HEK293T (cell line): ENCODE data around the gene SLC6A19.

Source experiments
- CTCF ChIA-PET: fragments of 350-600 bp; formaldehyde crosslinking; extraction: SDS; loops from one replicate; lab custom pipeline; 2021; ENCODE audit warnings: antibody characterized with exemption, inconsistent platforms; lab: Yijun Ruan, JAX
- POLR2A ChIA-PET: fragments of 350-600 bp; formaldehyde crosslinking; extraction: SDS; loops from one replicate; lab custom pipeline; 2020; ENCODE audit warnings: antibody characterized with exemption, inconsistent platforms; lab: Yijun Ruan, JAX
- DNase-seq: peaks from one replicate; pipeline ENCODE4 v3.0.0; 2012; ENCODE audit warnings: mixed read lengths; ENCODE audit errors: extremely low spot score
- ARNT ChIP-seq: fragments of 450-650 bp; IDR thresholded peaks from 2 replicates; pipeline ENCODE4 v1.6.1; 2017; ENCODE audit warnings: mild to moderate bottlenecking
- BHLHE40 ChIP-seq: fragments of 450-650 bp; IDR thresholded peaks from 2 replicates; pipeline ENCODE4 v1.6.1; 2016; ENCODE audit warnings: mild to moderate bottlenecking, moderate library complexity, borderline replicate concordance
- CTBP1 ChIP-seq: fragments of 450-650 bp; IDR thresholded peaks from 2 replicates; pipeline ENCODE4 v1.6.1; 2016; ENCODE audit warnings: borderline replicate concordance
- ELF4 ChIP-seq: fragments of 450-650 bp; IDR thresholded peaks from 2 replicates; pipeline ENCODE4 v1.6.1; 2017; ENCODE audit warnings: antibody characterized with exemption
- FOXA1 ChIP-seq: fragments of 450-650 bp; IDR thresholded peaks from 2 replicates; pipeline ENCODE4 v1.6.1; 2016; ENCODE audit warnings: mild to moderate bottlenecking
- FOXK2 ChIP-seq: fragments of 450-650 bp; IDR thresholded peaks from 2 replicates; pipeline ENCODE4 v1.6.1; 2016; ENCODE audit warnings: mild to moderate bottlenecking
- FOXM1 ChIP-seq: fragments of 450-650 bp; IDR thresholded peaks from 2 replicates; pipeline ENCODE4 v1.6.1; 2017; ENCODE audit warnings: mild to moderate bottlenecking, borderline replicate concordance
- HDGF ChIP-seq: fragments of 450-650 bp; IDR thresholded peaks from 2 replicates; pipeline ENCODE4 v1.6.1; 2017; ENCODE audit warnings: antibody characterized with exemption, borderline replicate concordance
- L3MBTL2 ChIP-seq: fragments of 450-650 bp; conservative IDR thresholded peaks from 2 replicates; pipeline ENCODE4 v1.6.1; 2016; ENCODE audit warnings: mild to moderate bottlenecking
- LEF1 ChIP-seq: fragments of 450-650 bp; IDR thresholded peaks from 2 replicates; pipeline ENCODE4 v1.6.1; 2017; ENCODE audit warnings: mild to moderate bottlenecking, borderline replicate concordance
- NFRKB ChIP-seq: fragments of 450-650 bp; IDR thresholded peaks from 2 replicates; pipeline ENCODE4 v1.6.1; 2016; ENCODE audit warnings: mild to moderate bottlenecking, moderate library complexity
- PKNOX1 ChIP-seq: fragments of 450-650 bp; IDR thresholded peaks from 2 replicates; pipeline ENCODE4 v1.6.1; 2016
- SP1 ChIP-seq: fragments of 450-650 bp; IDR thresholded peaks from 2 replicates; pipeline ENCODE4 v1.6.1; 2017
- SUZ12 ChIP-seq: fragments of 450-650 bp; IDR thresholded peaks from 2 replicates; pipeline ENCODE4 v1.6.1; 2016; ENCODE audit warnings: mild to moderate bottlenecking
- TARDBP ChIP-seq: fragments of 450-650 bp; IDR thresholded peaks from 2 replicates; pipeline ENCODE4 v1.6.1; 2016
- ZNF384 ChIP-seq: fragments of 450-650 bp; IDR thresholded peaks from 2 replicates; pipeline ENCODE4 v1.6.1; 2016

Gene SLC6A19

DNA sequence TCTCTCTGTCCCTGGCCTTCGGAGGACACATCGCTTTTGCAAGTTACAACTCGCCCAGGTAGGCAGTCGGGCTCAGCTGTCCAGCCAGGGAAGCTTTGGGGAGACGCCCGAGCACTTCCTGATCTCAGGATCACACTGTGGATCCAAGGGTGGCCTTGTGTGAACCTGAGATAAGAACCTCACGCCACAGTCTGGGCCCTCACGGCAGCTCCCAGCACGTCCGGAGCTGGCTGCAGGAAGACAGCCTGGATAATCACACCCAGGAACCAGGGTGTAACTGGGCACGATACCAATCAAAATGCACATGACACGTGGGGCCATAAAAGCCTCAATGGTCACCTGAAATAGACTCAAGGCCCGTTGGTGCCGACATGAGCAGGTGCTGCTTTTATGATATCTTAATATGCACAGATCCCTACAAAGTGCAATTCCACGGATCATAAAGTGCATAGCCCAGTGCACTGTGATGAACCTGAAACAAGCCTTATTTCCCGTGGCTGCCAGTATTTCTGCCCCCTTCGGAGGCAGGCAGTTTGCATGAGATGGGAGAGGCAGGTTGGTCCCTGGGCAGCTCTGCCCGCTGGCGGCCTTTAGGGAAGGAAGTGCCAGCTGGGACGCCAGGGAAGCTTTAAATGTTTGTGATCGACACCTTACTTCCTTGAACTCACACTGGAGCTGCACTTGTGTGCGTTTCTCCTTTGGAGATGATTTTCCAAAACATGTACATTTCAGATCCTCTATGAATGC lies 38.3 kb downstream of the SLC6A19 start:
- POLR2A ChIA-PET: no interaction called here
- CTCF ChIA-PET: no interaction called here
- DNase-seq: no peak
- TF ChIP-seq L3MBTL2 (no peak), FOXA1 (no peak), ARNT (no peak), BHLHE40 (no peak), PKNOX1 (no peak), HDGF (no peak), TARDBP (no peak)

- DNase-seq: no peak
- TF ChIP-seq FOXM1 (no peak), CTBP1 (no peak), SUZ12 (no peak), TARDBP (no peak), HDGF (no peak)
- POLR2A ChIA-PET: no interaction called here
- CTCF ChIA-PET: no interaction called here
Observed at GRCh38 chr5:1240496-1241260, 39.3 kb downstream of the SLC6A19 start.

DNA sequence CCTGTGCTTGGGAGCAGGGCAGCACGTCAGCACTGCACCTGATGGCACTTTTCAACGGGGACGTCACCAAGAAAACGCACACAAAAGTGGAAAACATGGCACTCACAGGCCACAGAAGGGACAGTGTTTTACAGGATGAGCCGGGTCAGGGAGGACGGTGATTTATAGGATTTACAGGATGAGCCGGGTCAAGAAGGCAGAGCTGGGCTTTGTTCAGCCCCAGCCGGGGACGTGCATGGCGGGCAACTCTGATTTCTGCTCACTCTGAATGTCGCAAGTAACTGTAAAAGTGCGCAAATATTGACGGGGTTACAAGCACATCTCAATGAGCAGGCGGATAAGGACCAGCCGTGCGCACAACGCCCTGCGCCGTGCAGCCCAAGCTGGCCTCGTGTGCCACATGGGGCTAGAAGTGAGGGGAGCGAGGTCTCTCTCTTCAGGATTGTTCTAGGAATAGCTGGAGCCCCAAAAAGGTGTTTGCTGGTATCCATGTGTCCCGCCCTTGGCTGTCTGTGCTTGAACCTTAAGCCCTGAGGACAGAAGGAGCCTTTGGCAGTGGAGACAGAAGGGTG lies 40.2 kb downstream of the SLC6A19 start:
- POLR2A ChIA-PET: no interaction called here

DNA sequence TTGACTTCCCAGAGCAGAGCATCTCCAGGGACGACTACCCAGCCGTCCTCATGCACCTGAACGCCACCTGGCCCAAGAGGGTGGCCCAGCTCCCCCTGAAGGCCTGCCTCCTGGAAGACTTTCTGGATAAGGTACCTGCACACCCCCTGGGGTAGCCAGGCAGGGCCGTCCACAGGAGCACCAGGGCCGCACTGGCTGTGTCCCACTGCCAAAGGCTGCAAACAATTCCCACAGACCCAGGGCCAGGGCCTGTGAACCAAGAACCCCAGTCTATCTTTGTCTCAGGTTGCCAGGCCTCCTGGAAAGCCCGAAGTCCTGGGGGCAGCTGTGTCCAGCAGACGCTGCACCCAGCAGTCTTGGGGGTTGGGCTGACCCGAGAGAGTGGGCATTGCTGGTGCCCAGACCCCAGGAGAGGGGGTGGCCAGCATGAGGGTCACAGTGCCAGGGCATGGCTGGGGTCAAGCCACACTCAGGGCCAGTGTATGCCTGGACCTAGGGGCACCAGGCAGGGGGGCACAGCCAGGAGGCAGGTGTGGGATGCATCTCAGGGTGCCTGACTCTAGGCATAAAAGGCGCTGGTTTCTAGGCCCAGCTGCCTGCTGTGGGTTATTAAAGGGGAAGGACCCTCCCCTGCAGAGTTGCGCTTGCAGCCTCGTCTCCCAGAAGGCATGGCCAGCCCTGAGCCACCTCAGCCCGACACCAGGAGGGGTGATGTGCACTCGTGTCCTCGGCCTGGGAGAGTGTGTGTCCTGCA lies 41.5 kb downstream of the SLC6A19 start:
- ChIA-PET CTCF (no interaction called here), POLR2A (no interaction called here)
- DNase-seq: no peak
- TF ChIP-seq FOXM1: no peak
- no peak for TF ChIP-seq BHLHE40
- no peak for TF ChIP-seq CTBP1
- TF ChIP-seq NFRKB: no peak
- no peak for TF ChIP-seq ZNF384
- TF ChIP-seq SP1: no peak
- TF ChIP-seq ARNT: no peak
- no peak for TF ChIP-seq SUZ12
- no peak for TF ChIP-seq HDGF

More for the DNA sequence above, 40.2 kb downstream of the SLC6A19 start:
- TF ChIP-seq NFRKB: no peak
- no peak for TF ChIP-seq ELF4
- TF ChIP-seq SP1: no peak
- TF ChIP-seq TARDBP: no peak
- TF ChIP-seq SUZ12: no peak
- no peak for TF ChIP-seq CTBP1
- TF ChIP-seq LEF1: no peak
- TF ChIP-seq FOXM1: no peak
- TF ChIP-seq ZNF384: no peak
- no peak for TF ChIP-seq BHLHE40
- TF ChIP-seq ARNT: no peak
- TF ChIP-seq HDGF: no peak
- TF ChIP-seq FOXA1: no peak
- CTCF ChIA-PET: interaction anchor here (0.5 kb wide), 1 partner anchor 590 kb away, joined by 3 read pairs; no protein-coding TSS in a partner anchor
- no peak for DNase-seq

DNA sequence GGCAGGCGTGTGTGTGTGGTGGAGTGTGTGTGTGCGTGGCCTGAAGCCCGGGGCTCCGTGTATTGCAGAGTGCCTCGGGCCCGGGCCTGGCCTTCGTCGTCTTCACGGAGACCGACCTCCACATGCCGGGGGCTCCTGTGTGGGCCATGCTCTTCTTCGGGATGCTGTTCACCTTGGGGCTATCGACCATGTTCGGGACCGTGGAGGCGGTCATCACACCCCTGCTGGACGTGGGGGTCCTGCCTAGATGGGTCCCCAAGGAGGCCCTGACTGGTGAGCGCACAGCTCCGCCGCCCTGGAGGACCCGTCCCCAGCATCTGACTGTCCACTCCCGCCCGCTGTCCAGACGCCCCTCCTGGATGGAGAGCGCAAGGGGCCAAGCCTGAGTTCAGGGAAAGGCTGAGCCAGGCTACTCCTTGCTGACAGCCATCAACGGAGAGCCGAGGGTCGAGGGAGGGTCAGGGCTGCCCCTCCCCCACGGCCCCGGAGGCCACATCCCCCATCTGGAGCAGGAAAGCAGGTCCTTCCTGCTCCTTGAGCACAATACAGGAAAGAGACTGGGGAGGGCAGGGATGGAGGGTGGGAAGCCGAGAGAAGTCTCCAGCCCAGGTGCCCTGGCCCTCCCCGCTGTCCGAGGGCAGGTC lies 42.2 kb downstream of the SLC6A19 start:
- CTCF ChIA-PET: no interaction called here
- POLR2A ChIA-PET: no interaction called here
- DNase-seq: no peak
- TF ChIP-seq SUZ12 (no peak), NFRKB (no peak), CTBP1 (no peak), ZNF384 (no peak), ARNT (no peak), BHLHE40 (no peak), LEF1 (no peak), FOXA1 (no peak), SP1 (no peak), FOXK2 (no peak), TARDBP (no peak), HDGF (no peak), FOXM1 (no peak), L3MBTL2 (no peak), ELF4 (no peak), PKNOX1 (no peak)

DNA sequence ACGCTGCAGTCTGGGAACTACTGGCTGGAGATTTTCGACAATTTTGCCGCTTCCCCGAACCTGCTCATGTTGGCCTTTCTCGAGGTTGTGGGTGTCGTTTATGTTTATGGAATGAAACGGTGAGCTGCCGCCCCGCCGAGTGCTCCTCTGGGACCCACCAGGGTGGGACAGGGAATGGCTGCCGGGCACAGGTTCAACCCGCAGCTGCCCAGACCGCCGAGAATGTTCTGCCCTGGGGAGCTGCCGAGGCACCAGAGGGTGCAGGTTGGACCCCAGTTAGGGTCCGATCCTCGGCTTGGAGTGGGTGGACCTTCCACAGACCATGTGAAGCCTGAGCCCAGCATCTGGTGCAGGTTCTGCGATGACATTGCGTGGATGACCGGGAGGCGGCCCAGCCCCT lies 42.9 kb downstream of the SLC6A19 start:
- no peak for DNase-seq
- TF ChIP-seq HDGF (no peak), FOXA1 (no peak), TARDBP (no peak), ZNF384 (no peak)
- CTCF ChIA-PET: no interaction called here
- POLR2A ChIA-PET: no interaction called here
